IMR-90 (cell line): ENCODE measurements around the gene TIRAP. TPM values are rescaled to one million over a fixed set of nuclear protein-coding genes. Genes with fewer than 3 reads are reported as not detected.
A peak's percentile ranks its signal among the peaks of the same experiment; 100 is the strongest.

Source experiments
- BHLHE40 ChIP-seq: fragments of 150-350 bp; IDR thresholded peaks from 2 replicates; pipeline ENCODE4 v1.6.1; 2016; ENCODE audit warnings: mild to moderate bottlenecking, low read depth, low read length
- polyA plus RNA-seq, 3 experiments: library from polyadenylated mRNA; depleted of rRNA; stranded (reverse); fragments of >200 nt; gene quantifications; 2 replicates each; pipeline ENCODE4 v1.2.3, GENCODE V29; 2012; ENCODE audit warnings: low replicate concordance in 1 of 3
- total RNA-seq: library from RNA; depleted of rRNA; stranded (reverse); fragments of >200 nt; gene quantifications from 2 replicates; pipeline ENCODE4 v1.2.3, GENCODE V29; 2012
- TF ChIP-seq, protein P1 (sequence below): conservative IDR thresholded peaks from 2 replicates; pipeline ENCODE4 v1.5.1; 2012; ENCODE audit warnings: mild to moderate bottlenecking, low read depth, low read length, improper control_type of control experiment

TIRAP gene
- total and polyA plus RNA-seq, 2 of the 4 experiments (the other 2 are of a cell fraction) = 3.0 to 7.4 TPM

DNA sequence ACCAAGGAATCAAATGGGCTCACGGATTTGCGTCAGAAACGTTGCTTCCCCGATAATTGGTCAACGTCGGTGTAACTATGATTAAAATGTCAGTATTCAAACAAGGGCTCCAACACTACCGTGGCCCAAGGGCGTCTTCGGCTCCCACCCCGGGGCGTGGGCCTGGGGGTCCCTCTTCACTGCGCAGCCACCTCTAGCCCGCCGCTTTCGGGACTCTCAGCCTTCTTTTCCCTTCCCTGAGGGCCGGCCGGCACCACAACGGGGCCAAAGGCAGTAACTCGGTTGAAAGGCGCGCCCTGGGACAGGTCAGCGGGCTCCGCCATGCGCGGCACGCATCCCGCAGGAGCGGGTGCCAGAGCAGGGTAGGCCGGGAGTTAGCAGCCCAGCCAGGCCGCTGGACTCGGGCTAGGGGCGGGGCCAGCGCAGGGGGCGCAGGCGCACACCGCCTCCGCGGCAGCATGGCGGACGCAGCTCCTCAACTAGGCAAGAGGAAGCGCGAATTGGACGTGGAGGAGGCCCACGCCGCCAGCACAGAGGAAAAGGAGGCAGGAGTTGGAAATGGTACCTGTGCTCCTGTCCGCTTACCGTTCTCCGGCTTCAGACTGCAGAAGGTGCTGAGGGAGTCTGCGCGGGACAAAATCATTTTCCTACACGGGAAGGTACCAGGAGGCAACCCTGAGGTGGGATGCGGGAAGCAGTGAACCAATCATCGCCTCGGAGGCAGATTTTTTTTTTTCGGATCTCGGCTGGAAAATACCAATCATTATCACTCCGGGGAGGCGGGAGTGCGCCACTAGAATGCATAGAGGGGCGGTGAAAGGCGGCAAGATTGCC is 20.9 kb downstream of the TIRAP start, which contains the start of gene DCPS (continued):
- TF ChIP-seq, protein P1, sequence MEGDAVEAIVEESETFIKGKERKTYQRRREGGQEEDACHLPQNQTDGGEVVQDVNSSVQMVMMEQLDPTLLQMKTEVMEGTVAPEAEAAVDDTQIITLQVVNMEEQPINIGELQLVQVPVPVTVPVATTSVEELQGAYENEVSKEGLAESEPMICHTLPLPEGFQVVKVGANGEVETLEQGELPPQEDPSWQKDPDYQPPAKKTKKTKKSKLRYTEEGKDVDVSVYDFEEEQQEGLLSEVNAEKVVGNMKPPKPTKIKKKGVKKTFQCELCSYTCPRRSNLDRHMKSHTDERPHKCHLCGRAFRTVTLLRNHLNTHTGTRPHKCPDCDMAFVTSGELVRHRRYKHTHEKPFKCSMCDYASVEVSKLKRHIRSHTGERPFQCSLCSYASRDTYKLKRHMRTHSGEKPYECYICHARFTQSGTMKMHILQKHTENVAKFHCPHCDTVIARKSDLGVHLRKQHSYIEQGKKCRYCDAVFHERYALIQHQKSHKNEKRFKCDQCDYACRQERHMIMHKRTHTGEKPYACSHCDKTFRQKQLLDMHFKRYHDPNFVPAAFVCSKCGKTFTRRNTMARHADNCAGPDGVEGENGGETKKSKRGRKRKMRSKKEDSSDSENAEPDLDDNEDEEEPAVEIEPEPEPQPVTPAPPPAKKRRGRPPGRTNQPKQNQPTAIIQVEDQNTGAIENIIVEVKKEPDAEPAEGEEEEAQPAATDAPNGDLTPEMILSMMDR = no peak
- TF ChIP-seq BHLHE40 = peak; percentile 60; the same call in 1 of the 2 replicates
